ENCODE data around the gene ABLIM2.

Gene ABLIM2

GRCh38 chr4:8176547-8177399 lies 18.2 kb upstream of the ABLIM2 start:
- Histone ChIP-seq H3K27me3 (ENCODE audit: control insufficient read depth in 2 of 2, insufficient read depth in 2 of 2, low read length in 2 of 2) (no peaks in the 10 kb centered on the region), H3K27ac (ENCODE audit: low read depth in 2 of 2, low read length in 2 of 2) (no peak overlapping the region), H3K9ac (ENCODE audit: low read depth in 1 of 2, low read length in 2 of 2) (no peak overlapping the region), H3K9me3 (ENCODE audit: control insufficient read depth in 2 of 2, low read length in 2 of 2) (no peaks in the 10 kb centered on the region), H3K4me3 (ENCODE audit: low read length in 2 of 2) (no peak overlapping the region), H3K4me1 (ENCODE audit: control insufficient read depth in 2 of 2, insufficient read depth in 2 of 2, low read length in 2 of 2) (peaks cover 6 to 7% of the 10 kb centered on the region in 2 donors), H3K36me3 (ENCODE audit: control insufficient read depth in 2 of 2, insufficient read depth in 2 of 2, low read length in 2 of 2) (no peaks in the 10 kb centered on the region)

- Histone ChIP-seq H3K4me3 (ENCODE audit: low read length in 2 of 2) (no peak overlapping the region), H3K9ac (ENCODE audit: low read depth in 1 of 2, low read length in 2 of 2) (no peak overlapping the region), H3K4me1 (ENCODE audit: control insufficient read depth in 2 of 2, insufficient read depth in 2 of 2, low read length in 2 of 2) (no peaks in the 10 kb centered on the region), H3K36me3 (ENCODE audit: control insufficient read depth in 2 of 2, insufficient read depth in 2 of 2, low read length in 2 of 2) (no peaks in the 10 kb centered on the region), H3K27ac (ENCODE audit: low read depth in 2 of 2, low read length in 2 of 2) (no peak overlapping the region), H3K27me3 (ENCODE audit: control insufficient read depth in 2 of 2, insufficient read depth in 2 of 2, low read length in 2 of 2) (no peaks in the 10 kb centered on the region), H3K9me3 (ENCODE audit: control insufficient read depth in 2 of 2, low read length in 2 of 2) (no peaks in the 10 kb centered on the region)
Measured at GRCh38 chr4:8175686-8176085, 17.1 kb upstream of the ABLIM2 start.

- no peaks in the 10 kb centered on the region for H3K9me3 ChIP-seq (ENCODE audit: control insufficient read depth in 2 of 2, low read length in 2 of 2)
- H3K27me3 ChIP-seq (ENCODE audit: control insufficient read depth in 2 of 2, insufficient read depth in 2 of 2, low read length in 2 of 2) = no peaks in the 10 kb centered on the region
- H3K36me3 ChIP-seq (ENCODE audit: control insufficient read depth in 2 of 2, insufficient read depth in 2 of 2, low read length in 2 of 2) = no peaks in the 10 kb centered on the region
- no peak overlapping the region for H3K4me3 ChIP-seq (ENCODE audit: low read length in 2 of 2)
- H3K4me1 ChIP-seq (ENCODE audit: control insufficient read depth in 2 of 2, insufficient read depth in 2 of 2, low read length in 2 of 2) = no peaks in the 10 kb centered on the region
- no peak overlapping the region for H3K27ac ChIP-seq (ENCODE audit: low read depth in 2 of 2, low read length in 2 of 2)
- H3K9ac ChIP-seq (ENCODE audit: low read depth in 1 of 2, low read length in 2 of 2) = no peak overlapping the region
Measured at GRCh38 chr4:8174970-8175369, 16.4 kb upstream of the ABLIM2 start.

GRCh38 chr4:8173492-8174242 lies 15.1 kb upstream of the ABLIM2 start:
- H3K27me3 ChIP-seq (ENCODE audit: control insufficient read depth in 2 of 2, insufficient read depth in 2 of 2, low read length in 2 of 2) = no peaks in the 10 kb centered on the region
- H3K9me3 ChIP-seq (ENCODE audit: control insufficient read depth in 2 of 2, low read length in 2 of 2) = peaks cover 0 to 3% of the 10 kb centered on the region in 2 donors
- no peaks in the 10 kb centered on the region for H3K36me3 ChIP-seq (ENCODE audit: control insufficient read depth in 2 of 2, insufficient read depth in 2 of 2, low read length in 2 of 2)
- H3K4me1 ChIP-seq (ENCODE audit: control insufficient read depth in 2 of 2, insufficient read depth in 2 of 2, low read length in 2 of 2) = no peaks in the 10 kb centered on the region
- H3K4me3 ChIP-seq (ENCODE audit: low read length in 2 of 2) = no peak overlapping the region
- H3K9ac ChIP-seq (ENCODE audit: low read depth in 1 of 2, low read length in 2 of 2) = no peak overlapping the region
- H3K27ac ChIP-seq (ENCODE audit: low read depth in 2 of 2, low read length in 2 of 2) = no peak overlapping the region

GRCh38 chr4:8171984-8172924 lies 13.6 kb upstream of the ABLIM2 start:
- Histone ChIP-seq H3K4me1 (ENCODE audit: control insufficient read depth in 2 of 2, insufficient read depth in 2 of 2, low read length in 2 of 2) (no peaks in the 10 kb centered on the region), H3K27ac (ENCODE audit: low read depth in 2 of 2, low read length in 2 of 2) (no peak overlapping the region), H3K9ac (ENCODE audit: low read depth in 1 of 2, low read length in 2 of 2) (no peak overlapping the region), H3K9me3 (ENCODE audit: control insufficient read depth in 2 of 2, low read length in 2 of 2) (peaks cover 0 to 8% of the 10 kb centered on the region in 2 donors), H3K4me3 (ENCODE audit: low read length in 2 of 2) (no peak overlapping the region), H3K27me3 (ENCODE audit: control insufficient read depth in 2 of 2, insufficient read depth in 2 of 2, low read length in 2 of 2) (no peaks in the 10 kb centered on the region), H3K36me3 (ENCODE audit: control insufficient read depth in 2 of 2, insufficient read depth in 2 of 2, low read length in 2 of 2) (no peaks in the 10 kb centered on the region)

- Histone ChIP-seq H3K27ac (ENCODE audit: low read depth in 2 of 2, low read length in 2 of 2) (no peak overlapping the region), H3K4me1 (ENCODE audit: control insufficient read depth in 2 of 2, insufficient read depth in 2 of 2, low read length in 2 of 2) (no peaks in the 10 kb centered on the region), H3K27me3 (ENCODE audit: control insufficient read depth in 2 of 2, insufficient read depth in 2 of 2, low read length in 2 of 2) (no peaks in the 10 kb centered on the region), H3K4me3 (ENCODE audit: low read length in 2 of 2) (no peak overlapping the region), H3K9me3 (ENCODE audit: control insufficient read depth in 2 of 2, low read length in 2 of 2) (peaks cover 0 to 8% of the 10 kb centered on the region in 2 donors), H3K36me3 (ENCODE audit: control insufficient read depth in 2 of 2, insufficient read depth in 2 of 2, low read length in 2 of 2) (no peaks in the 10 kb centered on the region), H3K9ac (ENCODE audit: low read depth in 1 of 2, low read length in 2 of 2) (no peak overlapping the region)
Measured at GRCh38 chr4:8171266-8171665, 12.7 kb upstream of the ABLIM2 start.

GRCh38 chr4:8170341-8170740 lies 11.7 kb upstream of the ABLIM2 start:
- H3K9me3 ChIP-seq (ENCODE audit: control insufficient read depth in 2 of 2, low read length in 2 of 2) = peaks cover 0 to 8% of the 10 kb centered on the region in 2 donors
- no peak overlapping the region for H3K27ac ChIP-seq (ENCODE audit: low read depth in 2 of 2, low read length in 2 of 2)
- H3K36me3 ChIP-seq (ENCODE audit: control insufficient read depth in 2 of 2, insufficient read depth in 2 of 2, low read length in 2 of 2) = no peaks in the 10 kb centered on the region

GRCh38 chr4:8169763-8170162 lies 11.2 kb upstream of the ABLIM2 start:
- no peak overlapping the region for H3K4me3 ChIP-seq (ENCODE audit: low read length in 2 of 2)
- no peaks in the 10 kb centered on the region for H3K27me3 ChIP-seq (ENCODE audit: control insufficient read depth in 2 of 2, insufficient read depth in 2 of 2, low read length in 2 of 2)
- peaks cover 0 to 8% of the 10 kb centered on the region in 2 donors for H3K9me3 ChIP-seq (ENCODE audit: control insufficient read depth in 2 of 2, low read length in 2 of 2)
- H3K9ac ChIP-seq (ENCODE audit: low read depth in 1 of 2, low read length in 2 of 2) = no peak overlapping the region
- no peaks in the 10 kb centered on the region for H3K4me1 ChIP-seq (ENCODE audit: control insufficient read depth in 2 of 2, insufficient read depth in 2 of 2, low read length in 2 of 2)
- no peaks in the 10 kb centered on the region for H3K36me3 ChIP-seq (ENCODE audit: control insufficient read depth in 2 of 2, insufficient read depth in 2 of 2, low read length in 2 of 2)
- H3K27ac ChIP-seq (ENCODE audit: low read depth in 2 of 2, low read length in 2 of 2) = no peak overlapping the region

More at GRCh38 chr4:8170341-8170740, 11.7 kb upstream of the ABLIM2 start:
- Histone ChIP-seq H3K27me3 (ENCODE audit: control insufficient read depth in 2 of 2, insufficient read depth in 2 of 2, low read length in 2 of 2) (no peaks in the 10 kb centered on the region), H3K4me3 (ENCODE audit: low read length in 2 of 2) (no peak overlapping the region), H3K9ac (ENCODE audit: low read depth in 1 of 2, low read length in 2 of 2) (no peak overlapping the region), H3K4me1 (ENCODE audit: control insufficient read depth in 2 of 2, insufficient read depth in 2 of 2, low read length in 2 of 2) (no peaks in the 10 kb centered on the region)

GRCh38 chr4:8168832-8169598 lies 10.4 kb upstream of the ABLIM2 start:
- no peaks in the 10 kb centered on the region for H3K36me3 ChIP-seq (ENCODE audit: control insufficient read depth in 2 of 2, insufficient read depth in 2 of 2, low read length in 2 of 2)
- peaks cover 0 to 8% of the 10 kb centered on the region in 2 donors for H3K9me3 ChIP-seq (ENCODE audit: control insufficient read depth in 2 of 2, low read length in 2 of 2)
- H3K27me3 ChIP-seq (ENCODE audit: control insufficient read depth in 2 of 2, insufficient read depth in 2 of 2, low read length in 2 of 2) = no peaks in the 10 kb centered on the region
- H3K9ac ChIP-seq (ENCODE audit: low read depth in 1 of 2, low read length in 2 of 2) = no peak overlapping the region
- H3K4me1 ChIP-seq (ENCODE audit: control insufficient read depth in 2 of 2, insufficient read depth in 2 of 2, low read length in 2 of 2) = no peaks in the 10 kb centered on the region
- H3K4me3 ChIP-seq (ENCODE audit: low read length in 2 of 2) = no peak overlapping the region
- no peak overlapping the region for H3K27ac ChIP-seq (ENCODE audit: low read depth in 2 of 2, low read length in 2 of 2)

All from mucosa of rectum (tissue), 2 donors.